D721Med (cell line): Measurements from ENCODE around the gene CSDE1.

Experiments used
- DNase-seq: peaks from one replicate; pipeline ENCODE4 v3.0.0; 2011; ENCODE audit warnings: low spot score; ENCODE audit not compliant: insufficient read length
- FAIRE-seq: peaks from 2 replicates; lab custom pipeline; 2011; peaks lifted over from hg19 to GRCh38; lab: Jason Lieb, UNC
- CTCF ChIP-seq: IDR thresholded peaks from 2 replicates; pipeline ENCODE4 v1.5.1; 2012; ENCODE audit warnings: mild to moderate bottlenecking, control low read depth; ENCODE audit not compliant: insufficient read depth; ENCODE audit errors: missing control alignments

CSDE1 gene

GRCh38 chr1:114715952-114716303 is 41.9 kb downstream of the CSDE1 start:
- DNase-seq, result no peak
- FAIRE-seq, result no peak

GRCh38 chr1:114712977-114713376 is 44.8 kb downstream of the CSDE1 start:
- no peak for FAIRE-seq
- no peak for DNase-seq
- TF ChIP-seq CTCF, result no peak

More at GRCh38 chr1:114715952-114716303, 41.9 kb downstream of the CSDE1 start:
- TF ChIP-seq CTCF, result no peak

- TF ChIP-seq CTCF, result no peak
- no peak for DNase-seq
- FAIRE-seq, result no peak
These were observed 47.4 kb downstream of the CSDE1 start for GRCh38 chr1:114710360-114710759.

GRCh38 chr1:114707604-114708003 is 50.2 kb downstream of the CSDE1 start:
- FAIRE-seq (no peak), DNase-seq (no peak)
- TF ChIP-seq CTCF, result no peak

GRCh38 chr1:114703242-114703641 is 54.5 kb downstream of the CSDE1 start:
- FAIRE-seq, result no peak
- no peak for DNase-seq
- no peak for TF ChIP-seq CTCF

- FAIRE-seq (no peak), DNase-seq (no peak)
- TF ChIP-seq CTCF, result no peak
These were observed 55.0 kb downstream of the CSDE1 start for GRCh38 chr1:114702737-114703136.

GRCh38 chr1:114701931-114702330 is 55.9 kb downstream of the CSDE1 start:
- TF ChIP-seq CTCF, result no peak
- DNase-seq (no peak), FAIRE-seq (no peak)
